GM10266 (cell line): ENCODE data around the gene FGFRL1.

ENCODE experiments used
- DNase-seq: peaks from one replicate; pipeline ENCODE4 v3.0.0; 2012; ENCODE audit errors: extremely low spot score
- CTCF ChIP-seq: IDR thresholded peaks from 2 replicates; pipeline ENCODE4 v1.5.1; 2012; ENCODE audit warnings: mild to moderate bottlenecking, low read depth; ENCODE audit not compliant: control insufficient read depth, insufficient read depth; ENCODE audit errors: missing control alignments

FGFRL1 gene

GRCh38 chr4:978957-979701, 32.3 kb upstream of the FGFRL1 start:
- DNase-seq, result no peak
- TF ChIP-seq CTCF, result no peak

GRCh38 chr4:982291-982690, 29.1 kb upstream of the FGFRL1 start:
- no peak for TF ChIP-seq CTCF
- no peak for DNase-seq

- DNase-seq, result no peak
- no peak for TF ChIP-seq CTCF
Observed at GRCh38 chr4:982814-983213, 28.6 kb upstream of the FGFRL1 start.

- DNase-seq, result no peak
- no peak for TF ChIP-seq CTCF
Observed at GRCh38 chr4:984336-985054, 26.9 kb upstream of the FGFRL1 start.

GRCh38 chr4:985123-985830, 26.1 kb upstream of the FGFRL1 start:
- peak; percentile 89 for DNase-seq
- peak; percentile 10 for TF ChIP-seq CTCF

GRCh38 chr4:986428-986878, 25.0 kb upstream of the FGFRL1 start:
- DNase-seq, result no peak
- no peak for TF ChIP-seq CTCF
